ENCODE results near the gene PLPP1.

PLPP1 gene

DNA sequence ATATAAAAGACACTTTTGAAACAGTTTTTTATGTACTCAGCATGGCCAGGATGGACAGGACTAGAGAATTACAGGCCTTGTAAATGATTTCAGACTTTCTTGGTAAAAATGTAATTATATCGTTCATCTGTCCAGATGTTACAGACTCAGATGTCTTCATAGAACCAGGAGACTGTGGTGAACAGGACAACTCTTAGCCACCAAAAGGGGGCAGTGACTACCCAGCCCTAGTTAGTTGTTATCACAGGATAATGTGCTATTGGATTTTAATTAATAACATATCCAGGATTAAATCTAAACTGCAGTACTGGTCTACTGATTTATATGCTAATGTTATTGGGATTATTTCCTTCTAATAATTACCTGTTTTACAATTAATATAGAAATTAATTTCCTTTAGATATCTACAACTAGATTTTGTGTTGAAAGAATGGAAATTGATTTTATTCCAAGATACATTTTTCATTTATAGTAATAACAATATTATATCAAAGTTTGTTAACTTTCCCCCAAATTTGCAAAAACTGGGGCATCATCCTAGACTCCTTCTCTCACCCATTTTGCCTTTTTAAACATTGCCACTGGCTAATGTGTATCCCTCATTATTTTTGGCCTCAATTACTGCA lies 127.6 kb downstream of the PLPP1 start:
- TF ChIP-seq, protein P1, sequence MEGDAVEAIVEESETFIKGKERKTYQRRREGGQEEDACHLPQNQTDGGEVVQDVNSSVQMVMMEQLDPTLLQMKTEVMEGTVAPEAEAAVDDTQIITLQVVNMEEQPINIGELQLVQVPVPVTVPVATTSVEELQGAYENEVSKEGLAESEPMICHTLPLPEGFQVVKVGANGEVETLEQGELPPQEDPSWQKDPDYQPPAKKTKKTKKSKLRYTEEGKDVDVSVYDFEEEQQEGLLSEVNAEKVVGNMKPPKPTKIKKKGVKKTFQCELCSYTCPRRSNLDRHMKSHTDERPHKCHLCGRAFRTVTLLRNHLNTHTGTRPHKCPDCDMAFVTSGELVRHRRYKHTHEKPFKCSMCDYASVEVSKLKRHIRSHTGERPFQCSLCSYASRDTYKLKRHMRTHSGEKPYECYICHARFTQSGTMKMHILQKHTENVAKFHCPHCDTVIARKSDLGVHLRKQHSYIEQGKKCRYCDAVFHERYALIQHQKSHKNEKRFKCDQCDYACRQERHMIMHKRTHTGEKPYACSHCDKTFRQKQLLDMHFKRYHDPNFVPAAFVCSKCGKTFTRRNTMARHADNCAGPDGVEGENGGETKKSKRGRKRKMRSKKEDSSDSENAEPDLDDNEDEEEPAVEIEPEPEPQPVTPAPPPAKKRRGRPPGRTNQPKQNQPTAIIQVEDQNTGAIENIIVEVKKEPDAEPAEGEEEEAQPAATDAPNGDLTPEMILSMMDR (IDR thresholded peaks at IDR 0.05; ENCODE audit: borderline replicate concordance, control extremely low read depth, extremely low read depth, insufficient read depth, missing control alignments) = no peak
- in situ Hi-C loops (cut with MboI; ENCODE audit: low sequenced_read_pairs, unreplicated experiment) = no loop called here
- DNase-seq (ENCODE audit: low spot score) = no peak

DNA sequence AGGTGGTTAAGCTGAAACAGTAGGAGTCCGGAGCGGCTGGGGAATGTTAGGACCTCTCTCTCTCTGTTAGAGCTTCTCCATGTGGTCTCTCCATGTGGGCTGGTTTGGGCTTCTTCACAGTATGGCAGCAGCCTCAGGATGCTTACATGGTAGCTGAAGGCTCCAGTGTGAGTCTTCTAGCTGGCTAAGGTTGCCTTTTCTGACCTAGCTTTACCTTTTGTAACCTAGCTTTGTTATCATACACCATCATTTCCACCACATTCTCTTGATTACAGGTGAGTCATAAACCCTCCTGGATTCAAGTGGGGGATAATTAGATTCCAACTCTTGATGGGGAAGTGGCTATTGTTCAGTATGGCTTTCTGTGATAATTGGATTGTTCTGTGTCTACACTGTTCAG lies 128.5 kb downstream of the PLPP1 start:
- in situ Hi-C loops (cut with MboI; ENCODE audit: low sequenced_read_pairs, unreplicated experiment) = no loop called here
- DNase-seq (ENCODE audit: low spot score) = no peak

DNA sequence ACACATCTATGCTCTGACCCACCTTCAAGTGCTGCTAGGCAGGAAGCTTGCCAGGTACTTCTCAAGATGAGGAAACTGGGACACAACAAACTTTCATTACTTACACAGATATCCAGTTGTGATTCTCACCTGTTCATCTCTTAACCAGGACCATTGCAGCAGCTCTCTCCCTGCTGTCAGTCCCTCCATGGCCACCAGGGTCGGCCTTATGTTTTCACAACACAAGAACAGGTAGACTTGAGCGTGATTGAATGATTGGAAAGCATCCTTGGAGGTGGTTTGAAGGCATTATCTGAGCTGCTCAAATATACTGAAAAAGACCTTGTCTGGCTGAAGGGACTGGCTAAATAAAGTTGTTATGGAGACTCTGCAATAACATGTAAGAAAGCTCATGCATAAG lies 132.6 kb downstream of the PLPP1 start:
- in situ Hi-C loops (cut with MboI; ENCODE audit: low sequenced_read_pairs, unreplicated experiment) = no loop called here
- TF ChIP-seq, protein P1 (IDR thresholded peaks at IDR 0.05; ENCODE audit: borderline replicate concordance, control extremely low read depth, extremely low read depth, insufficient read depth, missing control alignments) = no peak
- DNase-seq (ENCODE audit: low spot score) = no peak

More for the DNA sequence above, 128.5 kb downstream of the PLPP1 start:
- TF ChIP-seq, protein P1 (IDR thresholded peaks at IDR 0.05; ENCODE audit: borderline replicate concordance, control extremely low read depth, extremely low read depth, insufficient read depth, missing control alignments) = no peak

DNA sequence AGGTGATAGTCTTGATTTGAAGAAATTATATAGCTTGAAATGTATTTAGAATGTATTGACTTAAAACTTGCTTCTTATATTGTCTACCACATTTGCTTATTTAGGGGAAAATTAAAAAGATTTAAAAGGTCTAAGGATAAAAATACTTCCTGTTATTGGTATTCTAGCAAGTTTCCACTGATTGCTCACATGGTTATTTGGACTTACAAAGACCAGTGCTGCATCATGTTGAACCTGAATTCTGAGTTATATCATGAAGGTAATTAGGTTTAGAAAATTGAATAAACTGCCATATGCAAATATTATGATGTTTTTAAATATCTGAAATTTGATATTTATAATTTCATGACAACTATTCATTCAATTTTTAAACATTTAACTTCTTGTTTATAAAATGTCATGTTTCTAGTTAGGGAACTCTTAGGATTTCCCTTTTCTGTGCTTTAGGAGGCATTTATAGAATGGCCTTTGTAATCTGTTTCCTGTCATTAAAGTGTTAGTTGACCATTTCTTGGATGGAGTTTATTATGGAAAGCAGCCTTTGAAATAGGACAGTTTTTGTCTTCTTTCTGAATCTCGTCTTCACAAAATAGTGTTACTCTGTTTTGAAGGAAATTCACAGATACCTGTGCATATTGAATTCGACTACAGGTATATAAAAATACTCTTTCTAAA lies 141.1 kb downstream of the PLPP1 start:
- DNase-seq (ENCODE audit: low spot score) = no peak
- in situ Hi-C loops (cut with MboI; ENCODE audit: low sequenced_read_pairs, unreplicated experiment) = no loop called here
- TF ChIP-seq, protein P1 (IDR thresholded peaks at IDR 0.05; ENCODE audit: borderline replicate concordance, control extremely low read depth, extremely low read depth, insufficient read depth, missing control alignments) = no peak

DNA sequence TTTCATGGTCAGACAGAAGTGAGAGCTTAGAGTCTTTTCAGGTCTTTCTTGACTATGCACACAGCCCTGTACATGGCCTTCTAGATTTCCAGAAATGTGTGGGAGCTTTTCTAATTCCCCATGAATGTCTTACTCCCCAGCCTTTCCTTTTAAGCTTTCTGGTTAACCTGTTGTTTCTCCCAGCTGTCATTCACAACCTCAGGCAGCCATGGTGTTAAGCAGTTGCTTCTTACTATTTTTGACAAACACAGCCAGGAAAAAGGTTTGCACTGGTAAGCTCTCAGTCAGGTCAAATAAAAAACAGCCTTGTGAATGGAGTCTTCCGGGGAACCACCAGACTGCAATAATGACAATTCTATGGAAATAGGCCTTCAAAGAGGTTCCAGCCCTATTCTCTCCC lies 142.1 kb downstream of the PLPP1 start:
- in situ Hi-C loops (cut with MboI; ENCODE audit: low sequenced_read_pairs, unreplicated experiment) = no loop called here
- TF ChIP-seq, protein P1 (IDR thresholded peaks at IDR 0.05; ENCODE audit: borderline replicate concordance, control extremely low read depth, extremely low read depth, insufficient read depth, missing control alignments) = no peak

DNA sequence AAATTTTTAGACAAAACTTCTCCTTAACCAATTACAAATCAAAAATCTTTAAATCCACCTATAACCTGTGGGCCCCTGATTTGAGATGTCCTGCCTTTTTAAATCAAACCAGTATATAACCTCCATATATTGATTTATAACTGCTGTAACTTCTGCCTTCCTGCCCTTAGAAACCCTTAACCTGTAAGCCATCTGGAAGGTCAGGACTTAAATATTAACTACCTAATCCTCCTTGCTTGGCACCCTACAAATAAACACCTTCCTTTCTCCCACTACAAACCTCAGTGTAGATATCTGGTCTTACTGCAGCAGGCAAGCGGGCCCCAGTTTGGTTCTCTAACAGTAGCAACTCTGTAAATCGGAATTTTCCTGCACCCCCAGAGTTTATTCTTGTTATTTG lies 143.1 kb downstream of the PLPP1 start:
- TF ChIP-seq, protein P1 (IDR thresholded peaks at IDR 0.05; ENCODE audit: borderline replicate concordance, control extremely low read depth, extremely low read depth, insufficient read depth, missing control alignments) = no peak
- no peak for DNase-seq (ENCODE audit: low spot score)
- in situ Hi-C loops (cut with MboI; ENCODE audit: low sequenced_read_pairs, unreplicated experiment) = no loop called here

More for the DNA sequence above, 142.1 kb downstream of the PLPP1 start:
- DNase-seq (ENCODE audit: low spot score) = no peak

Measured in GM13976 (cell line).